ENCODE data around the gene ETV3L.

GRCh38 chr1:157131281-157131680 is 31.7 kb upstream of the ETV3L start:
- TF ChIP-seq CTCF (IDR thresholded peaks at IDR 0.05 in 2 of 3, conservative IDR thresholded peaks at IDR 0.05 in 1 of 3; ENCODE audit: borderline replicate concordance in 1 of 3, insufficient read depth in 1 of 3, low read depth in 2 of 3, low read length in 2 of 3) = no peak
- no peak for TF ChIP-seq JUND (IDR thresholded peaks at IDR 0.05)
- no peak for TF ChIP-seq POLR2A (IDR thresholded peaks at IDR 0.05; ENCODE audit: borderline replicate concordance, extremely low read depth, insufficient read depth, insufficient read length)

All from HCT116 (cell line).